Measurements from ENCODE around the gene WDR64.
"Not testable (repeated sequence)": the region's sequence is repeated elsewhere in the genome, so short reads cannot be mapped to it uniquely, and the experiment has no call there.

Gene WDR64

GRCh38 chr1:241632987-241633386 is 19.1 kb upstream of the WDR64 start:
- DNase-seq = no peak

DNA sequence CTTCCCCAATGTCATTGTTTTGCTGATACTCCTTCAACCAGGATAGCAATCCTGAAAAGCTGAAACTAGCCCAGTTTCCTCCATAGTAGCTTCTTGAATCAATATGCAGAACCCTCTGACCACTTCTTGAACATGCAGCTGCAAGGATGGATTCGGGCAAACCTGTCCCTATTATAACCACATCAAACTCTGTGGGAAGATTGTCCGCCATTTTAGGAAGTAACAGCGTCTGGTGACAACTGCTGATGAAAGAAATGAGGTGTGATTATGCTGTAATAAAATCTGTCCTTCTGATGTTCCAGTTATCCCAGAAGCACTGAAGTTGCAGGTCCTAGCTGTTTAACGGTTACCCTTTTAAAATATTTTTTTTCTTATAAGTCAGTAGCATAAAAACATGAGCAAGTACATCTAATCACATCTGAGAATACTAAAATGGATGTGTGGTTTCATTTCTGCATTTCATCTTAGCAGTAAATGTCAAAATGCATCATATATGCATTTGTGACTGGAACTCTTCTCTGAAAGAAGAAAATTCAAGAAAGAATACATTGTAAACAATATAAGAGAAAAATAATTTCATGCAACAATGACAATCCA is 16.4 kb upstream of the WDR64 start:
- no peak for DNase-seq

- no peak for DNase-seq
Measured at GRCh38 chr1:241636291-241636690, 15.8 kb upstream of the WDR64 start.

DNA sequence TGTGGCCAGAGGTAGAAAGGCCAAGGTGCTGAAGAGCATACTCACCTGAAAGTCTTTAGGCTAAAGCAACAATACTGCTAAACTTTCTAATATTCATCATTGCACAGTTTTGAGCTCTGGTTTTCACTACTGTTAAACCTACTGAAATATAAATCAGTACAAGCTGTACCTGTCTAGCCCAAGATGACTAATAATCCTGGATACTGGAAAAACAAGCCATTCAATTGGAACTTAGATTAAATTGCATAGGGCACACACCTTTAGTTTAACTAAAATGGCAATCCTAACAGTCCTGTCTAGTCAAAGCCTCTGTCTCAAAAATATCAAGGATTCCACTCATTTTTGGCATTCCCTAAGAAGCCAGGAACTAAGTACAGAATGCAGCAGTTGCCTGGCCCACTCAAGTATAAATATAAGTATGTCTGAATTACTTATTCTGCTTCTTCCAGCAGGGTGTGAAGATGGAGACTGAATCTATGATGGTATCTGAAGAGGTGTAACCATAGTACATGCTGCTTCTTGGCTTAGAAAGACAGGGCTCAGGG is 15.0 kb upstream of the WDR64 start:
- no peak for DNase-seq

- DNase-seq = no peak
Measured at GRCh38 chr1:241637604-241638003, 14.5 kb upstream of the WDR64 start.

GRCh38 chr1:241638099-241638682 is 13.9 kb upstream of the WDR64 start:
- DNase-seq = no peak

DNA sequence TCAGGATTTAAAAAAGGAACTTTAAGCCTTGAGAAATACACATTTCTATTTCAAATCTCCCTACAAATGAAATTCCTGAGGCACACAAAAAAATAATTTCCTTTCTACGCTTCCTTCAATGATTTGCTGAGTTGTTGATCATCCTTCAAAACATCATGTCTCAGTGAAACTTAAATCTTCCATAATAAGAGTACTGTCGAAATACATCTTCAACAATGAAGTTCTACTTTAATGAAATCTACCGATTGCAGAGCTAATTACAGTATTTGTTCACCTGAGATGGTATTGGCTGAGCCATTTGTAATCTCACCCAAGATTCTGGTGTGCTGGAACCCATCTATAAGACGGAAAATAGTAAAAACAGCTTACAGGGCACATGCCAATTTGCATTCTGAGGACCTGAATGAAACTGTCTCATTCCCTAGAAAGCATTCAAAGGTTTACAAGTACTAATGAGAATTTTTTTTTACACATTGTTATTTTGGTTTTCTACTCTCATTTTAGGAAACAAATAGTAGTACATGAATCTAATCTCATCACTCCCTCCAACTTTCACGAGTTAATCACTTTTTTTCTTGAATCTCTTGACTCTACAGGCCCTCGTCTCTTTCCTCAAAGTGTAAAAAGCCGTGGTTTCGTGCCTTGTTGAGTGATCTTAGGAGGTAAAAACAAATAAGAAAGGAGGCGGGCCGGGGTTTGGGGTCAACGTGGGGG is 13.0 kb upstream of the WDR64 start:
- peak; percentile 40 for DNase-seq

GRCh38 chr1:241639623-241640148 is 12.4 kb upstream of the WDR64 start:
- peak; percentile 49 for DNase-seq

GRCh38 chr1:241640149-241640866 is 11.8 kb upstream of the WDR64 start, which contains the start of the genes CHML and OPN3:
TSS of gene CHML (minus strand) at chr1:241640369. CDS start at chr1:241635766, 4,603 bp downstream.
TSS of gene OPN3 (minus strand) at chr1:241640369. CDS start at chr1:241640254, 115 bp downstream.
- DNase-seq = peak; percentile 98

- DNase-seq = no peak
Measured at GRCh38 chr1:241640867-241641622, 11.0 kb upstream of the WDR64 start.

DNA sequence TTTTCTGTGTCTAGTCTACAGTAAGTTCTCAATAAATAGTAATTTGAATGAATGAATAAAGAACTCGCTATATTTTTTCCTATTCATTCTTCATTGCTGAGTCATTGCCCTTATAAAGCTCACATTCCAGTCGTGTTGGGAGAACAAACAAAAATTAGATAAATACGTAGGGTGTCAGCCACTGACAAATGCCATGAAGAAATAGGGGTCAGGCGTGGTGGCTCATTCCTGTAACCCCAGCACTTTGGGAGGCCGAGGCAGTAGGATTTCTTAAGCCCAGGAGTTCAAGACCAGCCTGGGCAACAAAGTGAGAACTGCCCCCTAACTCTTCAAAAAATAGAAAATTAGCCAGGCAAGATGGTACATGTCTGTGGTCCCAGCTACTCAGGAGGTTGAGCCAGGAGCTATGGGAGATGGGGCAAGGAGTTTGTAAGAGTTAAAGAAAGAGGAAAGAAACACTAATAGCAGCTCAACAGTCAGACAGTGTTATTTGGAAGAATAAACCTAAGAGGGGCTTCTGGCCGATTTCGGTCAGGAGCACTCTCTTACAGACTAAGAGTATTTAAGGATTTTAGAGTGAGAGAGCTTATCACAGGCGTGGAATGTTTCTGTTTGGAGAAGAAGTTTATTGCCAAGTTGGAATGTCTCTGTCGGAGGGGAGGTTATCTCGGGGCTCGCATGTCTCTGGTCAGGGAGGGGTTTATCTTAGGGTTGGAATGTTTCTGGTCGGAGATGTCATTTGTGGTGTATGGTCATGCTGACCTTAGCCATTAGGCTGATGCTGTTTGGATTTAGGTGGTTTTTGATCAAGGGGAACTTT is 10.1 kb upstream of the WDR64 start:
- no peak for DNase-seq

DNA sequence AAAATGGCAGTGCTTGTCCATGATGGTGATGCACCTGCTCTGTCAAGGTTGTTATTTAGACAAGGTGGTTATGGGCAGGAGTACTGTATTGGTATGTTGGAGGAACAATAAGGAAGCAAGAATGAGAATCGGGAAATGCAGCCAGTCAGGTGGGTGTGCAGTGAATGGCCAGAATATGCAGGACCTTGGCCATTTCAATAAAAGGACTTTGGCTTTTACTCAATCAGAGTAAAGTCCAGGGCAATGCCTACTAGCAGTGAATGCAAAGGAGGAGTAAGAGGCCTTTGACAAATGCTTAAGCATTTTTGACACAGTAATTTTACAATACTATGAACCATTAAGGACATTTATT is 9.5 kb upstream of the WDR64 start:
- no peak for DNase-seq

DNA sequence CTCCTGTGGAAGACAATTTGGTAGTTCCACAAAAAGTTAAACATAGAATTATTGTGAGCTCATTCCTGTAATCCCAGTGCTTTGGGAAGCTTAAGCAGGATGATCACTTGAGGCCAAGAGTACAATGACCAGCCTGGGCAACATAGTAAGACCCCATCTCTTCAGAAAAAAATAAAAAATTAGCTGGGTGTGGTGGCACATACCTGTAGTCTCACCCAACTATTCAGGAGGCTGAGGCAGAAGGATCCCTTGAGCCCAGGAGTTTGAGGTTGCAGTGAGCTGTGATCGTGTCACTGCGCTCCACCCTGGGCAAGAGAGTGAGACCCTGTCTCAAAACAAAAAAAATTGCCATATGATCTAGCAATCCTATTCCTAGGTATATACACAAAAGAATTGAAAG is 7.8 kb upstream of the WDR64 start:
- DNase-seq = no peak

- DNase-seq = no peak
Measured at GRCh38 chr1:241645199-241645598, 6.9 kb upstream of the WDR64 start.

- no peak for DNase-seq
Measured at GRCh38 chr1:241646201-241646600, 5.9 kb upstream of the WDR64 start.

DNA sequence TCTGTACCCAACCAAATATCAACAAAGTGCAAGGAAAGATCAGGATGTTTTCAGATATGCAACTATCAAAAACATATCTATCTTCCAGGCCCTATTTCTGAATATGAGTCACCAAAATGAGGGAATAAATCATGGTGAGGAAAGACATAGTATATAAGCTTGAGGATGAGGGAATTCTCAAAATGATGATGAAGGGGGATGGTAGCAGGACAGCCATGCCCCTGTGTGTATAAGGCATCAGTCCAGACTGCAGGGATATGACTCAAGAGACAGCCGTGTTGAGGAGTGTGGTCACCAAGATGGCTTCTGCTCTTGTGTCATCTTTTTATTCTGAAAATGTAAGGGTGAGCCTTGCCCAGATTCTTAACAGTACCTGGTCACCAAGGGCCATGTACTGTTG is 4.4 kb upstream of the WDR64 start:
- DNase-seq = no peak

DNA sequence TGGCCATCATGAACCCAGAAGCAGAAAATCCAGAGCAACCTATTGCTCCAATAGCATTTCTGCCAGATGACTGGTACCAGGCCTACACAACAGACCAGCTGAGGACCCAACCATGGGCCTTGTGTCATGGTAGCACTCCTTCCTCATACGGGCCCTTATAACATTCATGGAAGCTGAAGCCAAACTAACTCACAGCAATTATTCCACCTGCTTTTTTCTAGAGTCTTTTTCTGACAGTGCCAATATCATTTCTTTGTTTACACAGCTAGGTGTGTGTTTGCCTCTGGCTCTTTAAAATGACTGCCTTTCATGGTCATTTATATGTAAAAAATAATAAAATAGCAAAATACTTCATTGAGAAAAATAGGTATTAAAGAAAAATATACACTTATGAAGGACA is 3.9 kb upstream of the WDR64 start:
- DNase-seq = no peak

DNA sequence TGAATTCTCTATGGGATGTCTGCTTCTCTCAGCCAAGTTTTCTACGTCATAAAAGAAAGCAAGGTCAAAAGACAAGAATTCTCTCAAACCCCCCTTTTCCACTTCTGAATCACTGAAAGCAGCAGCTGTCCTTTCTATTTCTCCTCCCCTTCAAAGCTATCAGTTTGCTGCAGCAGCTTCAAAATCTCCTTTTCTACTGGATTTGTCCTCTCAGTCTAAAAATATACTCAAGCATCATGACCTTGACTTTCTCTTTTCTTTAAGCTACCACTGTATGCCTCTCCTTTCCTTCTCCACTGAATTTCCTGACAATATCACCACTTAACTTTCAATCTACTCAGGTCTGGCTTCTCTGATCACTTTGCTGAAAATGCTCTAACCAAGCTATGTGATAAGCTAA is 1.9 kb downstream of the WDR64 start:
- DNase-seq = no peak

DNA sequence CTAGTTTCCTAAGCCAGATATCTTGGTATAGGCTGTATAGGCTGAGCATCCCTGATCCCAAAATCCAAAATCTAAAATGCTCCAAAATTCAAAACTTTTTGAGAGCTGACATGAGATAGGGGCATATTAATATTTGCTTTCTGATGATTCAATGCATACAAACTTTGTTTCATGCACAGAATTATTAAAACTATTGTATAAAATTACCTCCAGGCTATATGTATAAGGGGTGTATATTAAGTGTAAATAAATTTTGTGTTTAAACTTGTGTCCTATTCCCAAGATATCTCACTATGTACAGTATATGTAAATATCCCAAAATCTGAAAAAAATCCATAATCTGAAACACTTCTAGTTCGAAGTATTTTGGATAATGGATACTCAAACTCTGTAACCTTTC is 2.6 kb downstream of the WDR64 start:
- DNase-seq = no peak

GRCh38 chr1:241658081-241658793 is 6.2 kb downstream of the WDR64 start:
- no peak for DNase-seq

- DNase-seq = not testable (repeated sequence)
Measured at GRCh38 chr1:241659016-241659415, 6.9 kb downstream of the WDR64 start.

Data from RPMI8226 (cell line).